ENCODE data around the gene IZUMO2. TPM values are rescaled to one million over a fixed set of nuclear protein-coding genes. Genes with fewer than 3 reads are reported as not detected.
"Not testable (repeated sequence)": the region's sequence is repeated elsewhere in the genome, so short reads cannot be mapped to it uniquely, and the experiment has no call there.

The IZUMO2 gene
- total RNA-seq, 4 donors from 2014 or later: not detected

DNA sequence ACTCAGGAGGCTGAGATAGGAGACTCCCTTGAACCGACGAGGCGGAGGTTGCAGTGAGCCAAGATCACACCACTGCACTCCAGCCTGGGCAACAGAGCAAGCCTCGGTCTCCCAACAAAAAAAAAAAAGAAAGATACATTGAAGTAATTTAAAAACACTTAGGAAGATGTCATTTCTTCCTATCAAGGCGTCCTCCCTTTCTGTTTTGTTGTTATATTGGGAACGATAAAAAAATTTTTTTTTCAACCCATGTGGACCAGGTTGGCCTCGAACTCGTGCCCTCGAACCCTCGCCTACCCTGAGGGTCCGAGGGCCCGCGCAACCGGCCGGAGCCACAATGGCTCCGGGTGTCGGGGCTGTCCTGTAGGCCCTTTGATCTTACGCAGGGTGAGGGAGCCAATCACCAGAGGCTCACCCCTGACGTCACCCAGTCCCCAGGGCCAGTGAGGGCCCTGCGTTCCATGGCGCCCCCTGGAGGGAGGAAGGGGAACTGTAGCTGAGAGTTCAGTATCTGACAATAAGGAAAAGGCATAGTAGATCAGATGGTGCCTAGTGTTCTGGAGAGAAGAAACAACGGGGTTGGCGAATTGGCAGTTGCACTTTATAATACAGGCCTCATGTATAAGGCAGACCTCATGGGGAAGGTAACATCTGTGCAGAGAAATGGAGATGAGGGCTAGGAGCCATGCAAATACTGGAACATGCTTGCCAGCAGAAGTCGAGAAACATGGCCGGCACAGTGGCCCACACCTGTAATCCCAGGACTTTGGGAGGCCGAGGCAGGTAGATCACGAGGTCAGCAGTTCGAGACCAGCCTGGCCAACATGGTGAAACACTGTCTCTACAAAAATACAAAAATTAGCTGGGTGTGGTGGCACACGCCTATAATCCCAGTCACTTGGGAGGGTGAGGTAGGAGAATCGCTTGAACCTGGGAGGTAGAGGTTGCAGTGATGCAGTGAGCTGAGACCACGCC, 29.3 kb downstream of the IZUMO2 start:
- H3K4me3 ChIP-seq; H3K27ac ChIP-seq; intact Hi-C loops (cut with DNase I; ENCODE audit: low total_unique reads): not testable (repeated sequence)

DNA sequence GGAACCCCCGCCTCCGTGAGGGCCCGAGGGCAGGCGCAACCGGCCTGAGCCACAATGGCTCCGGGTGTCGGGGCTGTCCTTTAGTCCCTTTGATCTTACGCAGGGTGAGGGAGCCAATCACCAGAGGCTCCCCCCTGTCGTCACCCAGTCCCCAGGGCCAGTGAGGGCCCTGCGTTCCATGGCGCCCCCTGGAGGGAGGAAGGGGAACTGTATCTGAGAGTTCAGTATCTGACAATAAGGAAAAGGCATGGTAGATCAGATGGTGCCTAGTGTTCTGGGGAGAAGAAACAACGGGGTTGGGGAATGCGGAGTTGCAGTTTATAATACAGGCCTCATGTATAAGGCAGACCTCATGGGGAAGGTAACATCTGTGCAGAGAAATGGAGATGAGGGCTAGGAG, 59.1 kb downstream of the IZUMO2 start:
- H3K4me1 ChIP-seq; H3K36me3 ChIP-seq; ATAC-seq; intact Hi-C loops (cut with DNase I; ENCODE audit: low total_unique reads); H3K4me3 ChIP-seq; H3K27ac ChIP-seq; DNase-seq; H3K27me3 ChIP-seq; in situ Hi-C loops (cut with MboI; ENCODE audit: low sequenced_read_pairs in 4 of 4); H3K9me3 ChIP-seq: not testable (repeated sequence)

More for the DNA sequence above, 29.3 kb downstream of the IZUMO2 start:
- peaks cover 22 to 26% (median 25%) of the 10 kb centered on the region in 3 donors for H3K27me3 ChIP-seq
- not testable (repeated sequence) for DNase-seq, H3K36me3 ChIP-seq, ATAC-seq, H3K9me3 ChIP-seq, H3K4me1 ChIP-seq
- in situ Hi-C loops (cut with MboI; ENCODE audit: low sequenced_read_pairs in 4 of 4): loop anchor here in 3 of 4 donors (25.0 kb wide), 1 partner anchor 197 kb away; the partner anchor contains the start of genes ATF5 (in 3 of the 3) and NUP62 (in 3 of the 3)

DNA sequence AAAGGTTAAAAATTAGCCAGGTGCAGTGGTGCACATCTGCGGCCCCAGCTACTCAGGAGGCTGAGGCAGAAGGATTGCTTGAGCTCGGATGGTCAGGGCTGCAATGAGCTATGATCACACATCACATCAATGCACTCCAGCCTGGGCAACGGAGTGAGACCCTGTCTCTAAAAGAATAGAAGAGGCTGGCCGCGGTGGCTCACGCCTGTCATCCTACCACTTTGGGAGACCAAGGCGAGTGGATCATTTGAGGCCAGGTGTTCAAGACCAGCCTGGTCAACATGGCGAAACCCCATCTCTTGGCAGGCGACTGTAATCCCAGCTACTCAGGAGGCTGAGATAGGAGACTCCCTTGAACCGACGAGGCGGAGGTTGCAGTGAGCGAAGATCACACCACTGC, 59.7 kb downstream of the IZUMO2 start:
- H3K9me3 ChIP-seq; ATAC-seq; intact Hi-C loops (cut with DNase I; ENCODE audit: low total_unique reads); DNase-seq; in situ Hi-C loops (cut with MboI; ENCODE audit: low sequenced_read_pairs in 4 of 4); H3K4me1 ChIP-seq; H3K27ac ChIP-seq; H3K4me3 ChIP-seq; H3K36me3 ChIP-seq; H3K27me3 ChIP-seq: not testable (repeated sequence)

Other genes with a start within 250 kb of the IZUMO2 start
- gene ATF5, start 234.1 kb downstream of the IZUMO2 start, total RNA-seq: 10 to 100 TPM in 1 of 4 donors, 1 to 10 TPM in 3; 6.4 to 10.8 (median 9.0) TPM
- 10 to 100 TPM; 32.8 to 38.0 (median 36.3) TPM for gene NUP62, start 233.8 kb downstream of the IZUMO2 start, total RNA-seq
- under 1 TPM in 3 of 4 donors, not detected in 1; 0.15 to 0.42 (median 0.25) TPM for gene SIGLEC11, start 202.1 kb downstream of the IZUMO2 start, total RNA-seq
- 10 to 100 TPM; 36.0 to 52.8 (median 39.9) TPM for gene VRK3, start 137.9 kb downstream of the IZUMO2 start, total RNA-seq
- gene ZNF473, start 137.3 kb downstream of the IZUMO2 start, total RNA-seq: 10 to 100 TPM in 2 of 4 donors, 1 to 10 TPM in 2; 4.6 to 12.2 (median 10.1) TPM
- gene MYH14, start 40.3 kb upstream of the IZUMO2 start, total RNA-seq: 100 to 1,000 TPM; 103 to 174 (median 141) TPM
- 1 to 10 TPM in 1 of 4 donors, under 1 TPM in 3; 0.25 to 1.4 (median 0.53) TPM for gene KCNC3, start 166.1 kb upstream of the IZUMO2 start, total RNA-seq
- under 1 TPM in 1 of 4 donors, not detected in 3; 0.09 TPM for gene NAPSA, start 202.4 kb upstream of the IZUMO2 start, total RNA-seq
- 100 to 1,000 TPM; 155 to 232 (median 200) TPM for gene NR1H2, start 213.2 kb upstream of the IZUMO2 start, total RNA-seq
- 10 to 100 TPM in 1 of 4 donors, 1 to 10 TPM in 3; 4.0 to 18.3 (median 6.0) TPM for gene POLD1, start 221.1 kb upstream of the IZUMO2 start, total RNA-seq

Data from gastrocnemius medialis (tissue), 4 donors.